Endothelial cell of umbilical vein (primary cell): Measurements from ENCODE around the gene CERKL. TPM values are rescaled to one million over a fixed set of nuclear protein-coding genes. Genes with fewer than 3 reads are reported as not detected.

ENCODE experiments used
- BruUV-seq: library from RNA; stranded (reverse); fragments of 400-500 nt; replicated peaks from 2 replicates; lab custom pipeline; 2021; lab: Mats Ljungman, UMichigan
- CTCF ChIA-PET: fragments of 300-600, 350-600 bp; sonication (Branson Sonifier 250); formaldehyde crosslinking; loops from one replicate; lab custom pipeline; 2021; ENCODE audit warnings: antibody characterized with exemption, inconsistent platforms; lab: Charles Lee
- POLR2A ChIA-PET: fragments of 300-600, 350-600 bp; sonication (Branson Sonifier 250); formaldehyde crosslinking; loops from one replicate; lab custom pipeline; 2021; ENCODE audit warnings: antibody characterized with exemption, inconsistent platforms; lab: Charles Lee
- DNase-seq: peaks from one replicate; pipeline ENCODE4 v3.0.0-alpha.2; 2011; ENCODE audit warnings: low read depth, low spot score
- FAIRE-seq: peaks from 2 replicates; lab custom pipeline; 2011; peaks lifted over from hg19 to GRCh38; lab: Jason Lieb, UNC
- H2AFZ ChIP-seq: 2 replicates; pipeline ENCODE4 v1.6.0; 2012; ENCODE audit warnings: low read depth, low read length, control low read depth, inconsistent platforms
- H3K27ac ChIP-seq: 2 replicates; pipeline ENCODE4 v1.5.1; 2011; ENCODE audit warnings: low read depth, mild to moderate bottlenecking, control low read depth, low read length, moderate library complexity; ENCODE audit not compliant: insufficient read depth
- H3K27me3 ChIP-seq, 2 experiments: 2 replicates each; pipeline versions ENCODE4 v1.6.0 to v1.6.1; 2011; ENCODE audit warnings: low read length in 2 of 2, mixed read lengths in 1 of 2; ENCODE audit not compliant: control insufficient read depth in 2 of 2, insufficient read depth in 2 of 2
- H3K36me3 ChIP-seq, 2 experiments: 2 replicates in 1 of 2; 3 replicates in 1 of 2; pipeline ENCODE4 v1.5.1; 2011; ENCODE audit warnings: low read length in 2 of 2, mild to moderate bottlenecking in 1 of 2, moderate library complexity in 1 of 2; ENCODE audit not compliant: control insufficient read depth in 2 of 2, insufficient read depth in 2 of 2; ENCODE audit errors: extremely low read depth in 1 of 2
- H3K4me1 ChIP-seq: 3 replicates; pipeline ENCODE4 v1.5.1; 2011; ENCODE audit warnings: mild to moderate bottlenecking, low read length; ENCODE audit not compliant: control insufficient read depth, insufficient read depth; ENCODE audit errors: extremely low read depth
- H3K4me2 ChIP-seq: 2 replicates; pipeline ENCODE4 v1.6.1; 2011; ENCODE audit warnings: low read length, control low read depth, mixed read lengths; ENCODE audit not compliant: insufficient read depth
- H3K4me3 ChIP-seq, 3 experiments: fragments of 200-600 bp in 1 of 3; sonication (generic), shearing (Covaris generic) in 1 of 3; replicated peaks in 1 of 3; 2 replicates each; pipeline ENCODE4 v1.5.1; 2011 to 2016; ENCODE audit warnings: control low read depth in 3 of 3, low read length in 3 of 3, mild to moderate bottlenecking in 2 of 3, inconsistent platforms in 1 of 3, low read depth in 1 of 3, moderate library complexity in 1 of 3; ENCODE audit not compliant: insufficient read depth in 1 of 3
- H3K79me2 ChIP-seq: 2 replicates; pipeline ENCODE4 v1.6.0; 2012; ENCODE audit warnings: low read length, inconsistent platforms; ENCODE audit not compliant: control insufficient read depth, insufficient read depth
- H3K9ac ChIP-seq: replicated peaks from 2 replicates; pipeline ENCODE3; 2011; ENCODE audit warnings: low read length, control low read depth; ENCODE audit not compliant: insufficient read depth; ENCODE audit errors: extremely low read depth
- H3K9me1 ChIP-seq: replicated peaks from 3 replicates; pipeline ENCODE4 v1.6.0; 2011; ENCODE audit warnings: mild to moderate bottlenecking, low read length; ENCODE audit not compliant: control insufficient read depth, insufficient read depth; ENCODE audit errors: extremely low read depth
- H3K9me3 ChIP-seq: replicated peaks from 2 replicates; pipeline ENCODE4 v1.5.1; 2012; ENCODE audit warnings: low read length, inconsistent platforms; ENCODE audit not compliant: control insufficient read depth, insufficient read depth
- H4K20me1 ChIP-seq: replicated peaks from 2 replicates; pipeline ENCODE3; 2011; ENCODE audit warnings: mild to moderate bottlenecking, low read length; ENCODE audit not compliant: control insufficient read depth, insufficient read depth; ENCODE audit errors: extremely low read depth
- CTCF ChIP-seq, 2 donors: IDR thresholded peaks; 1 replicate in 1 of 2; 2 replicates in 1 of 2; pipeline ENCODE4 v1.5.1; 2011; ENCODE audit warnings: low read length in 2 of 2, mild to moderate bottlenecking in 2 of 2, moderate library complexity in 2 of 2, control low read depth in 1 of 2, inconsistent platforms in 1 of 2, low read depth in 1 of 2; ENCODE audit not compliant: insufficient read depth in 1 of 2; ENCODE audit errors: extremely low read depth in 1 of 2
- EZH2 ChIP-seq: IDR thresholded peaks from 2 replicates; pipeline ENCODE4 v1.6.1; 2012; ENCODE audit warnings: borderline replicate concordance, low read depth, mild to moderate bottlenecking, moderate library complexity, low read length, inconsistent platforms; ENCODE audit not compliant: severe bottlenecking
- FOS ChIP-seq: IDR thresholded peaks from 2 replicates; pipeline ENCODE4 v1.6.1; 2011; ENCODE audit warnings: mild to moderate bottlenecking, low read length, moderate library complexity, borderline replicate concordance; ENCODE audit not compliant: insufficient read depth
- GATA2 ChIP-seq: IDR thresholded peaks from 2 replicates; pipeline ENCODE4 v1.7.0; 2011; ENCODE audit warnings: low read depth, mild to moderate bottlenecking, moderate library complexity, mixed read lengths, low read length; ENCODE audit not compliant: insufficient read length, insufficient read depth
- MAX ChIP-seq: IDR thresholded peaks from 2 replicates; pipeline ENCODE4 v1.6.1; 2011; ENCODE audit not compliant: insufficient read depth, insufficient read length
- MYC ChIP-seq: IDR thresholded peaks from one replicate; pipeline ENCODE4 v1.6.1; 2011; ENCODE audit warnings: mild to moderate bottlenecking, low read depth, low read length
- POLR2A ChIP-seq: IDR thresholded peaks from 2 replicates; pipeline ENCODE4 v1.6.1; 2012; ENCODE audit warnings: low read depth, mild to moderate bottlenecking, control low read depth, low read length
- dilution Hi-C: fragments of 300-500 bp; cut with MboI; formaldehyde crosslinking; loops from one replicate; pipeline ENCODE4 v1.15.0; 2019; ENCODE audit warnings: low sequenced_read_pairs; ENCODE audit not compliant: extremely low pct_ligation_motif_present
- intact Hi-C: fragments of 100-400 bp; cut with micrococcal nuclease; formaldehyde crosslinking; loops from one replicate; pipeline ENCODE4 v1.10.0; 2022
- polyA plus RNA-seq, 4 experiments: library from polyadenylated mRNA; depleted of rRNA in 3 of 4; stranded (reverse) in 3 of 4; unstranded in 1 of 4; fragments of >200 nt; gene quantifications; 2 replicates each; pipeline versions ENCODE4 v1.2.1 to v1.2.3, GENCODE V29; 2011 to 2012; ENCODE audit warnings: missing spikeins in 1 of 4
- total RNA-seq: library from RNA; stranded (reverse); gene quantifications from 2 replicates; pipeline ENCODE4 v1.2.3, GENCODE V29; 2021

Gene CERKL
- total and polyA plus RNA-seq, 2 donors (not counting 3 experiments of a cell fraction or from before 2014, with no cell fraction given) = not detected

- H3K4me3 ChIP-seq = no peak overlapping the region
- TF ChIP-seq CTCF (IDR thresholded peaks at IDR 0.05; ENCODE audit: extremely low read depth in 1 of 2, insufficient read depth in 1 of 2, low read depth in 1 of 2, low read length in 2 of 2) (no peak), MYC (no peak), POLR2A (no peak), FOS (no peak), GATA2 (no peak), MAX (no peak), EZH2 (no peak)
- H3K27ac ChIP-seq = no peak overlapping the region
- FAIRE-seq = no peak
- no TSS peak for BruUV-seq
- H3K36me3 ChIP-seq = no peaks in the 10 kb centered on the region
- dilution Hi-C loops = no loop called here
- H3K9ac ChIP-seq = no peak overlapping the region
- intact Hi-C loops = no loop called here
- ChIA-PET POLR2A (no interaction called here), CTCF (interaction anchor here (1.3 kb wide), 1 partner anchor 18 kb away, joined by 4 read pairs; no protein-coding TSS in a partner anchor)
- H3K9me3 ChIP-seq = no peaks in the 10 kb centered on the region
- no peaks in the 10 kb centered on the region for H3K9me1 ChIP-seq
- no peaks in the 10 kb centered on the region for H3K79me2 ChIP-seq
- H4K20me1 ChIP-seq = no peaks in the 10 kb centered on the region
- H2AFZ ChIP-seq = no peak overlapping the region
- no peak overlapping the region for H3K4me2 ChIP-seq
- peaks cover 0 to 2% of the 10 kb centered on the region in 2 experiments for H3K27me3 ChIP-seq
- no peaks in the 10 kb centered on the region for H3K4me1 ChIP-seq
- DNase-seq = no peak
These were observed 40.7 kb upstream of the CERKL start for GRCh38 chr2:181697571-181697970.
